GM23248 (cell line): ENCODE results near the gene CRLF3. TPM values are rescaled to one million over a fixed set of nuclear protein-coding genes. Genes with fewer than 3 reads are reported as not detected.
"Not testable (repeated sequence)": the region's sequence is repeated elsewhere in the genome, so short reads cannot be mapped to it uniquely, and the experiment has no call there.

Experiments
- DNase-seq: peaks from one replicate; pipeline ENCODE4 v3.0.0-alpha.2; 2015
- H2AFZ ChIP-seq: fragments of 200-600 bp; sonication (generic); 2 replicates; pipeline ENCODE4 v1.6.1; 2016; ENCODE audit warnings: antibody characterized with exemption
- H3F3A ChIP-seq: fragments of 200-600 bp; sonication (generic); 2 replicates; pipeline ENCODE4 v1.6.1; 2016; ENCODE audit warnings: mild to moderate bottlenecking, antibody characterized with exemption, mixed run types; ENCODE audit not compliant: insufficient read depth
- H3K27ac ChIP-seq: fragments of 200-600 bp; sonication (generic); 2 replicates; pipeline ENCODE4 v1.5.1; 2016; ENCODE audit warnings: mild to moderate bottlenecking
- H3K27me3 ChIP-seq: fragments of 200-600 bp; sonication (generic); replicated peaks from 2 replicates; pipeline ENCODE4 v1.6.1; 2016; ENCODE audit warnings: mild to moderate bottlenecking; ENCODE audit not compliant: insufficient read depth
- H3K36me3 ChIP-seq: fragments of 200-600 bp; sonication (generic); 2 replicates; pipeline ENCODE4 v1.6.1; 2016; ENCODE audit warnings: low read depth, mild to moderate bottlenecking
- H3K4me1 ChIP-seq: fragments of 200-600 bp; sonication (generic); 2 replicates; pipeline ENCODE4 v1.6.1; 2016; ENCODE audit warnings: mild to moderate bottlenecking; ENCODE audit not compliant: insufficient read depth
- H3K4me2 ChIP-seq: fragments of 200-600 bp; sonication (generic); one replicate; pipeline ENCODE4 v1.6.1; 2016; ENCODE audit warnings: mild to moderate bottlenecking; ENCODE audit not compliant: unreplicated experiment
- H3K4me3 ChIP-seq: fragments of 200-600 bp; sonication (generic); 2 replicates; pipeline ENCODE4 v1.5.1; 2016; ENCODE audit warnings: mild to moderate bottlenecking
- H3K79me2 ChIP-seq: fragments of 200-600 bp; sonication (generic); 2 replicates; pipeline ENCODE4 v1.6.1; 2016; ENCODE audit warnings: mild to moderate bottlenecking; ENCODE audit not compliant: insufficient read depth
- H3K9ac ChIP-seq: fragments of 200-600 bp; sonication (generic); 2 replicates; pipeline ENCODE4 v1.6.1; 2016; ENCODE audit warnings: mild to moderate bottlenecking
- H3K9me2 ChIP-seq: fragments of 200-600 bp; sonication (generic); 2 replicates; pipeline ENCODE4 v1.6.1; 2016; ENCODE audit warnings: mixed run types, mild to moderate bottlenecking, moderate library complexity; ENCODE audit not compliant: insufficient read depth
- H3K9me3 ChIP-seq: fragments of 200-600 bp; sonication (generic); one replicate; pipeline ENCODE4 v1.6.1; 2017; ENCODE audit warnings: low read depth
- H4K20me1 ChIP-seq: fragments of 200-600 bp; sonication (generic); 2 replicates; pipeline ENCODE4 v1.6.0; 2016; ENCODE audit not compliant: insufficient read depth
- EZH2 ChIP-seq: fragments of 200-600 bp; sonication (generic); IDR thresholded peaks from 2 replicates; pipeline ENCODE4 v1.6.1; 2018; ENCODE audit warnings: antibody characterized with exemption, mild to moderate bottlenecking; ENCODE audit not compliant: insufficient read depth, poor library complexity, severe bottlenecking
- EZH2phosphoT487 ChIP-seq: fragments of 200-600 bp; sonication (generic); IDR thresholded peaks from 2 replicates; pipeline ENCODE4 v1.6.1; 2018; ENCODE audit warnings: antibody characterized with exemption, moderate library complexity, mild to moderate bottlenecking, low read depth; ENCODE audit not compliant: insufficient read depth
- WGBS, 2 experiments: methylation state at CpG; one replicate each; pipeline ENCODE4 v1.1.6; 2015 to 2017; ENCODE audit warnings: low lambda C conversion rate in 2 of 2, low coverage in 1 of 2; ENCODE audit errors: missing lambda C conversion rate in 2 of 2; 5-methylcytosine and 5-hydroxymethylcytosine counted together
- in situ Hi-C: fragments of 300-500 bp; cut with MboI; formaldehyde crosslinking; loops from 2 replicates; pipeline ENCODE4 v1.15.0; 2020
- polyA plus RNA-seq: library from polyadenylated mRNA; unstranded; fragments of >200 nt; fragmentation: Nextera tagmentation; extraction: Ambion mirVana; gene quantifications from 2 replicates; pipeline ENCODE4 v1.2.1, GENCODE V29; 2016
- total RNA-seq: library from RNA; depleted of rRNA; stranded (reverse); fragments of >200 nt; shearing (Covaris generic); gene quantifications from 2 replicates; pipeline ENCODE4 v1.2.3, GENCODE V29; 2014

The CRLF3 gene
- total and polyA plus RNA-seq, 2 experiments from 2014 or later: 13.2 to 14.4 TPM

GRCh38 chr17:30793282-30793977 is 31.1 kb downstream of the CRLF3 start:
- Histone ChIP-seq H3K4me1 (peaks cover 11% of the 10 kb centered on the region), H3K36me3 (peaks cover 18% of the 10 kb centered on the region), H3K9me3 (no peaks in the 10 kb centered on the region), H3K79me2 (no peaks in the 10 kb centered on the region), H3K9me2 (no peaks in the 10 kb centered on the region), H3K4me3 (no peak overlapping the region), H3K9ac (no peak overlapping the region), H3K27me3 (no peaks in the 10 kb centered on the region), H3K27ac (no peak overlapping the region), H3F3A (peaks cover 46% of the 10 kb centered on the region), H2AFZ (no peak overlapping the region), H4K20me1 (no peaks in the 10 kb centered on the region), H3K4me2 (no peak overlapping the region)
- no peak for DNase-seq
- in situ Hi-C loops: no loop called here
- 96 to 98% methylated on average over 9 of the region's 9 CpGs for WGBS, 2 experiments
- no peak for TF ChIP-seq EZH2phosphoT487
- TF ChIP-seq EZH2: no peak

GRCh38 chr17:30790279-30790678 is 34.2 kb downstream of the CRLF3 start:
- no peak overlapping the region for H3K4me2 ChIP-seq
- no peaks in the 10 kb centered on the region for H3K9me3 ChIP-seq
- no peaks in the 10 kb centered on the region for H3K9me2 ChIP-seq
- in situ Hi-C loops: no loop called here
- H4K20me1 ChIP-seq: no peaks in the 10 kb centered on the region
- H3K27ac ChIP-seq: no peak overlapping the region
- no peak overlapping the region for H3K9ac ChIP-seq
- no peak for DNase-seq
- no peaks in the 10 kb centered on the region for H3K27me3 ChIP-seq
- no peaks in the 10 kb centered on the region for H3K79me2 ChIP-seq
- no peak overlapping the region for H3K4me3 ChIP-seq
- peaks cover 14% of the 10 kb centered on the region for H3K36me3 ChIP-seq
- H3K4me1 ChIP-seq: peaks cover 19% of the 10 kb centered on the region
- peaks cover 65% of the 10 kb centered on the region for H3F3A ChIP-seq
- H2AFZ ChIP-seq: no peak overlapping the region
- TF ChIP-seq EZH2phosphoT487: no peak
- TF ChIP-seq EZH2: no peak
- 78 to 84% methylated on average over 2 of the region's 2 CpGs for WGBS, 2 experiments

- Histone ChIP-seq H3K36me3 (peaks cover 17% of the 10 kb centered on the region), H4K20me1 (no peaks in the 10 kb centered on the region)
- in situ Hi-C loops: no loop called here
Measured at GRCh38 chr17:30788918-30789317, 35.6 kb downstream of the CRLF3 start.

GRCh38 chr17:30782206-30782605 is 42.3 kb downstream of the CRLF3 start:
- no peaks in the 10 kb centered on the region for H4K20me1 ChIP-seq
- TF ChIP-seq EZH2 (no peak), EZH2phosphoT487 (no peak)
- WGBS, 2 experiments: 94 to 97% methylated on average over 2 of the region's 2 CpGs
- H3K27ac ChIP-seq: no peak overlapping the region; the same call in 1 of the 2 replicates
- H3K9me3 ChIP-seq: no peaks in the 10 kb centered on the region
- in situ Hi-C loops: no loop called here
- H2AFZ ChIP-seq: no peak overlapping the region
- H3K4me2 ChIP-seq: no peak overlapping the region
- DNase-seq: peak; percentile 48
- no peak overlapping the region for H3K4me3 ChIP-seq
- peaks cover 14% of the 10 kb centered on the region; the same call in 1 of the 2 replicates for H3K4me1 ChIP-seq
- H3K9me2 ChIP-seq: no peaks in the 10 kb centered on the region
- no peaks in the 10 kb centered on the region for H3K27me3 ChIP-seq
- H3K9ac ChIP-seq: no peak overlapping the region
- no peaks in the 10 kb centered on the region; the same call in 1 of the 2 replicates for H3K79me2 ChIP-seq
- peaks cover 53% of the 10 kb centered on the region for H3F3A ChIP-seq
- peaks cover 19% of the 10 kb centered on the region for H3K36me3 ChIP-seq

More at GRCh38 chr17:30788918-30789317, 35.6 kb downstream of the CRLF3 start:
- H3K79me2 ChIP-seq: no peaks in the 10 kb centered on the region
- no peak overlapping the region for H2AFZ ChIP-seq
- WGBS, 2 experiments: 88 to 97% methylated on average over 2 of the region's 2 CpGs
- no peak overlapping the region for H3K9ac ChIP-seq
- DNase-seq: peak; percentile 40
- H3K27ac ChIP-seq: peak overlapping the region; percentile 9
- H3K4me2 ChIP-seq: no peak overlapping the region
- peaks cover 68% of the 10 kb centered on the region for H3F3A ChIP-seq
- no peaks in the 10 kb centered on the region for H3K27me3 ChIP-seq
- no peaks in the 10 kb centered on the region for H3K9me3 ChIP-seq
- no peaks in the 10 kb centered on the region for H3K9me2 ChIP-seq
- no peak overlapping the region for H3K4me3 ChIP-seq
- TF ChIP-seq EZH2phosphoT487 (no peak), EZH2 (no peak)
- peaks cover 29% of the 10 kb centered on the region for H3K4me1 ChIP-seq

- no peaks in the 10 kb centered on the region for H3K9me3 ChIP-seq
- peaks cover 40% of the 10 kb centered on the region for H3F3A ChIP-seq
- peaks cover 10% of the 10 kb centered on the region; the same call in 1 of the 2 replicates for H3K4me1 ChIP-seq
- WGBS, 2 experiments: 91 to 93% methylated on average over 6 of the region's 6 CpGs
- H3K4me2 ChIP-seq: no peak overlapping the region
- H3K27ac ChIP-seq: no peak overlapping the region
- in situ Hi-C loops: no loop called here
- H3K9ac ChIP-seq: no peak overlapping the region
- no peak overlapping the region for H3K4me3 ChIP-seq
- no peak overlapping the region for H2AFZ ChIP-seq
- H3K27me3 ChIP-seq: no peaks in the 10 kb centered on the region
- no peak for TF ChIP-seq EZH2phosphoT487
- TF ChIP-seq EZH2: no peak
- no peaks in the 10 kb centered on the region for H4K20me1 ChIP-seq
- H3K79me2 ChIP-seq: no peaks in the 10 kb centered on the region; the same call in 1 of the 2 replicates
- DNase-seq: no peak
- H3K36me3 ChIP-seq: peaks cover 19% of the 10 kb centered on the region
- H3K9me2 ChIP-seq: no peaks in the 10 kb centered on the region
Measured at GRCh38 chr17:30780343-30780742, 44.1 kb downstream of the CRLF3 start.

- Histone ChIP-seq H3K4me1 (0 out of 2 replicates have a peak, but pooled peaks cover 14% of the 10 kb centered on the region), H3K27ac (peak overlapping the region; percentile 31), H3K36me3 (peaks cover 39% of the 10 kb centered on the region), H3K79me2 (peaks cover 22% of the 10 kb centered on the region; the same call in 1 of the 2 replicates)
- H2AFZ ChIP-seq, H3F3A ChIP-seq, in situ Hi-C loops, H3K27me3 ChIP-seq, H3K9me3 ChIP-seq, H3K9me2 ChIP-seq, H3K9ac ChIP-seq, H3K4me3 ChIP-seq, H4K20me1 ChIP-seq, H3K4me2 ChIP-seq: not testable (repeated sequence)
- peak; percentile 51 for DNase-seq
- 36 to 52% methylated on average over 3 of the region's 3 CpGs for WGBS, 2 experiments
Measured at GRCh38 chr17:30768771-30769170, 55.7 kb downstream of the CRLF3 start.
